K562 (cell line): ENCODE measurements around the gene NTSR1. TPM values are rescaled to one million over a fixed set of nuclear protein-coding genes. Genes with fewer than 3 reads are reported as not detected.

Experiments
- LARP7 ChIP-seq: fragments of 450-650 bp; IDR thresholded peaks from 2 replicates; pipeline ENCODE4 v1.6.1; 2016
- PBX2 ChIP-seq, 2 experiments: IDR thresholded peaks in 1 of 2; conservative IDR thresholded peaks in 1 of 2; 2 replicates each; pipeline ENCODE4 v1.6.1; 2016; ENCODE audit warnings: low read depth in 2 of 2, mild to moderate bottlenecking in 1 of 2, missing compliant biosample characterization in 1 of 2, missing genetic modification characterization in 1 of 2, moderate library complexity in 1 of 2
- SFPQ ChIP-seq: fragments of 200-400 bp; formaldehyde crosslinking; IDR thresholded peaks from 2 replicates; pipeline ENCODE4 v1.6.1; 2017; ENCODE audit warnings: mild to moderate bottlenecking, low read depth, low read length, moderate library complexity
- STAT5B ChIP-seq: fragments of 250-450 bp; sonication (Bioruptor Pico); IDR thresholded peaks from 2 replicates; pipeline ENCODE4 v1.8.0; 2021; ENCODE audit warnings: mild to moderate bottlenecking, inconsistent platforms
- ZNF644 ChIP-seq: fragments of 200-800 bp; sonication (Bioruptor generic); IDR thresholded peaks from 2 replicates; pipeline ENCODE4 v1.6.1; 2016; ENCODE audit warnings: low read depth, missing genetic modification characterization, missing compliant biosample characterization
- polyA plus RNA-seq, 8 experiments: library from polyadenylated mRNA; depleted of rRNA in 4 of 8; stranded (reverse) in 5 of 8; unstranded in 3 of 8; fragments of >200 nt; fragmentation: Nextera tagmentation in 2 of 8; fragmentation: Illumina TruSeq in 1 of 8; extraction: Ambion mirVana in 2 of 8; extraction: Trizol in 1 of 8; gene quantifications; 2 replicates each; pipeline versions ENCODE4 v1.2.1 to v1.2.3, GENCODE V29; 2011 to 2014; ENCODE audit warnings: inconsistent platforms in 1 of 8, missing spikeins in 1 of 8
- total RNA-seq, 7 experiments: library from RNA; depleted of rRNA in 6 of 7; stranded (reverse); fragments of >200 nt in 6 of 7; fragmentation: Illumina TruSeq in 2 of 7; extraction: Trizol in 2 of 7; gene quantifications; 2 replicates each; pipeline versions ENCODE4 v1.2.1 to v1.2.3, GENCODE V29; 2011 to 2021; ENCODE audit warnings: low replicate concordance in 1 of 7
- TF ChIP-seq, protein P1 (sequence below): sonication (generic); formaldehyde crosslinking; IDR thresholded peaks from 2 replicates; pipeline ENCODE4 v1.8.0; 2022; ENCODE audit warnings: mild to moderate bottlenecking, missing genetic modification reagents
- TF ChIP-seq, protein P2 (sequence below): fragments of 450-650 bp; IDR thresholded peaks from 2 replicates; pipeline ENCODE4 v1.6.1; 2016; ENCODE audit warnings: borderline replicate concordance

NTSR1 gene
- total and polyA plus RNA-seq, 9 of the 15 experiments (the other 6 are each of a cell fraction or from before 2014, with no cell fraction given) = 0.04 to 0.40 (median 0.13) TPM; not detected in 3

DNA sequence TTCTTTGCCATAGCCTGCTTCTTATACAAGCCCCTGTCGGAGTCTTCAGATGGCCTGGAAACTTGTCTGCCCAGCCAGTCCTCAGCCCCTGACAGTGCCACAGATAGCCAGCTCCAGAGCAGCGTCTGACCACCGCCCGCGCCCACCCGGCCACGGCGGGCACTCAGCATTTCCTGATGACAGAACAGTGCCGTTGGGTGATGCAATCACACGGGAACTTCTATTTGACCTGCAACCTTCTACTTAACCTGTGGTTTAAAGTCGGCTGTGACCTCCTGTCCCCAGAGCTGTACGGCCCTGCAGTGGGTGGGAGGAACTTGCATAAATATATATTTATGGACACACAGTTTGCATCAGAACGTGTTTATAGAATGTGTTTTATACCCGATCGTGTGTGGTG is 36.9 kb upstream of the NTSR1 start (continued):
- TF ChIP-seq PBX2 (CRISPR knock-in tag; IDR thresholded peaks at IDR 0.05; ENCODE audit: low read depth) = no peak
- TF ChIP-seq PBX2 (tag; conservative IDR thresholded peaks at IDR 0.05; ENCODE audit: low read depth) = no peak
- TF ChIP-seq STAT5B (CRISPR knock-in tag) = no peak
- TF ChIP-seq SFPQ = no peak
- no peak for TF ChIP-seq ZNF644 (tag)
- TF ChIP-seq, protein P1, sequence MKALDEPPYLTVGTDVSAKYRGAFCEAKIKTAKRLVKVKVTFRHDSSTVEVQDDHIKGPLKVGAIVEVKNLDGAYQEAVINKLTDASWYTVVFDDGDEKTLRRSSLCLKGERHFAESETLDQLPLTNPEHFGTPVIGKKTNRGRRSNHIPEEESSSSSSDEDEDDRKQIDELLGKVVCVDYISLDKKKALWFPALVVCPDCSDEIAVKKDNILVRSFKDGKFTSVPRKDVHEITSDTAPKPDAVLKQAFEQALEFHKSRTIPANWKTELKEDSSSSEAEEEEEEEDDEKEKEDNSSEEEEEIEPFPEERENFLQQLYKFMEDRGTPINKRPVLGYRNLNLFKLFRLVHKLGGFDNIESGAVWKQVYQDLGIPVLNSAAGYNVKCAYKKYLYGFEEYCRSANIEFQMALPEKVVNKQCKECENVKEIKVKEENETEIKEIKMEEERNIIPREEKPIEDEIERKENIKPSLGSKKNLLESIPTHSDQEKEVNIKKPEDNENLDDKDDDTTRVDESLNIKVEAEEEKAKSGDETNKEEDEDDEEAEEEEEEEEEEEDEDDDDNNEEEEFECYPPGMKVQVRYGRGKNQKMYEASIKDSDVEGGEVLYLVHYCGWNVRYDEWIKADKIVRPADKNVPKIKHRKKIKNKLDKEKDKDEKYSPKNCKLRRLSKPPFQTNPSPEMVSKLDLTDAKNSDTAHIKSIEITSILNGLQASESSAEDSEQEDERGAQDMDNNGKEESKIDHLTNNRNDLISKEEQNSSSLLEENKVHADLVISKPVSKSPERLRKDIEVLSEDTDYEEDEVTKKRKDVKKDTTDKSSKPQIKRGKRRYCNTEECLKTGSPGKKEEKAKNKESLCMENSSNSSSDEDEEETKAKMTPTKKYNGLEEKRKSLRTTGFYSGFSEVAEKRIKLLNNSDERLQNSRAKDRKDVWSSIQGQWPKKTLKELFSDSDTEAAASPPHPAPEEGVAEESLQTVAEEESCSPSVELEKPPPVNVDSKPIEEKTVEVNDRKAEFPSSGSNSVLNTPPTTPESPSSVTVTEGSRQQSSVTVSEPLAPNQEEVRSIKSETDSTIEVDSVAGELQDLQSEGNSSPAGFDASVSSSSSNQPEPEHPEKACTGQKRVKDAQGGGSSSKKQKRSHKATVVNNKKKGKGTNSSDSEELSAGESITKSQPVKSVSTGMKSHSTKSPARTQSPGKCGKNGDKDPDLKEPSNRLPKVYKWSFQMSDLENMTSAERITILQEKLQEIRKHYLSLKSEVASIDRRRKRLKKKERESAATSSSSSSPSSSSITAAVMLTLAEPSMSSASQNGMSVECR (CRISPR knock-in tag) = no peak
- TF ChIP-seq, protein P2, sequence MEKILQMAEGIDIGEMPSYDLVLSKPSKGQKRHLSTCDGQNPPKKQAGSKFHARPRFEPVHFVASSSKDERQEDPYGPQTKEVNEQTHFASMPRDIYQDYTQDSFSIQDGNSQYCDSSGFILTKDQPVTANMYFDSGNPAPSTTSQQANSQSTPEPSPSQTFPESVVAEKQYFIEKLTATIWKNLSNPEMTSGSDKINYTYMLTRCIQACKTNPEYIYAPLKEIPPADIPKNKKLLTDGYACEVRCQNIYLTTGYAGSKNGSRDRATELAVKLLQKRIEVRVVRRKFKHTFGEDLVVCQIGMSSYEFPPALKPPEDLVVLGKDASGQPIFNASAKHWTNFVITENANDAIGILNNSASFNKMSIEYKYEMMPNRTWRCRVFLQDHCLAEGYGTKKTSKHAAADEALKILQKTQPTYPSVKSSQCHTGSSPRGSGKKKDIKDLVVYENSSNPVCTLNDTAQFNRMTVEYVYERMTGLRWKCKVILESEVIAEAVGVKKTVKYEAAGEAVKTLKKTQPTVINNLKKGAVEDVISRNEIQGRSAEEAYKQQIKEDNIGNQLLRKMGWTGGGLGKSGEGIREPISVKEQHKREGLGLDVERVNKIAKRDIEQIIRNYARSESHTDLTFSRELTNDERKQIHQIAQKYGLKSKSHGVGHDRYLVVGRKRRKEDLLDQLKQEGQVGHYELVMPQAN = no peak
- TF ChIP-seq LARP7 = no peak
